Endometrial microvascular endothelial cells (primary cell): ENCODE data around the gene C16orf96. TPM values are rescaled to one million over a fixed set of nuclear protein-coding genes. Genes with fewer than 3 reads are reported as not detected.

Source experiments
- in situ Hi-C: cut with HindIII; loops from 2 replicates; pipeline ENCODE4 v1.10.0; 2017; ENCODE audit warnings: low sequenced_read_pairs, low pct_unique_long_range_greater_than_20kb; ENCODE audit errors: inconsistent ontology term
- total RNA-seq: library from RNA; depleted of rRNA; stranded (reverse); fragments of >200 nt; gene quantifications from one replicate; pipeline ENCODE4 v1.2.3, GENCODE V29; 2015; ENCODE audit errors: inconsistent ontology term

Gene C16orf96
- total RNA-seq, 1 donor from 2014 or later: not detected

- in situ Hi-C loops: no loop called here
Observed at GRCh38 chr16:4631444-4631843, 75.3 kb downstream of the C16orf96 start.

GRCh38 chr16:4633910-4634635, 77.9 kb downstream of the C16orf96 start:
- in situ Hi-C loops: no loop called here

GRCh38 chr16:4634768-4635167, 78.6 kb downstream of the C16orf96 start:
- in situ Hi-C loops: no loop called here

- in situ Hi-C loops: no loop called here
Observed at GRCh38 chr16:4636196-4636595, 80.1 kb downstream of the C16orf96 start.

GRCh38 chr16:4637501-4638166, 81.5 kb downstream of the C16orf96 start:
- in situ Hi-C loops: no loop called here

- in situ Hi-C loops: no loop called here
Observed at GRCh38 chr16:4639899-4640509, 83.9 kb downstream of the C16orf96 start.

GRCh38 chr16:4640572-4641305, 84.6 kb downstream of the C16orf96 start:
- in situ Hi-C loops: no loop called here

GRCh38 chr16:4641306-4641687, 85.2 kb downstream of the C16orf96 start:
- in situ Hi-C loops: no loop called here

GRCh38 chr16:4641895-4642294, 85.8 kb downstream of the C16orf96 start:
- in situ Hi-C loops: no loop called here

- in situ Hi-C loops: no loop called here
Observed at GRCh38 chr16:4646773-4647643, 90.9 kb downstream of the C16orf96 start.

GRCh38 chr16:4647644-4647980, 91.5 kb downstream of the C16orf96 start:
- in situ Hi-C loops: no loop called here

- in situ Hi-C loops: no loop called here
Observed at GRCh38 chr16:4648917-4649316, 92.8 kb downstream of the C16orf96 start.

- in situ Hi-C loops: no loop called here
Observed at GRCh38 chr16:4649744-4650442, 93.8 kb downstream of the C16orf96 start.

Other genes with a start within 250 kb of the C16orf96 start
- gene GLIS2, start 240.3 kb upstream of the C16orf96 start, total RNA-seq: 2.8 TPM
- gene PAM16, start 205.0 kb upstream of the C16orf96 start, total RNA-seq: 39.7 TPM
- gene VASN, start 184.5 kb upstream of the C16orf96 start, total RNA-seq: 0.09 TPM
- 28.6 TPM for gene CORO7, start 139.7 kb upstream of the C16orf96 start, total RNA-seq
- 48.5 TPM for gene DNAJA3, start 130.5 kb upstream of the C16orf96 start, total RNA-seq
- 96.9 TPM for gene NMRAL1, start 81.7 kb upstream of the C16orf96 start, total RNA-seq
- 103 TPM for gene HMOX2, start 79.9 kb upstream of the C16orf96 start, total RNA-seq
- gene CDIP1, start 17.6 kb upstream of the C16orf96 start, total RNA-seq: 14.3 TPM
- gene UBALD1, start 58.5 kb downstream of the C16orf96 start, total RNA-seq: 2.5 TPM
- 52.2 TPM for gene MGRN1, start 68.5 kb downstream of the C16orf96 start, total RNA-seq
- 23.7 TPM for gene NUDT16L1, start 137.2 kb downstream of the C16orf96 start, total RNA-seq
- gene ANKS3, start 177.9 kb downstream of the C16orf96 start, total RNA-seq: 10.5 TPM
- not detected for gene DNAAF8, start 178.2 kb downstream of the C16orf96 start, total RNA-seq
- 13.9 TPM for gene ZNF500, start 210.8 kb downstream of the C16orf96 start, total RNA-seq
- gene SEPTIN12, start 232.0 kb downstream of the C16orf96 start, total RNA-seq: not detected
- gene SMIM22, start 239.0 kb downstream of the C16orf96 start, total RNA-seq: not detected
- 15.6 TPM for gene ROGDI, start 246.3 kb downstream of the C16orf96 start, total RNA-seq